ENCODE data around the gene OSBPL1A. TPM values are rescaled to one million over a fixed set of nuclear protein-coding genes. Genes with fewer than 3 reads are reported as not detected.

Gene OSBPL1A
- total and polyA plus RNA-seq, 2 of the 8 experiments (the other 6 are each of a cell fraction or from before 2014, with no cell fraction given) = 53.2 to 74.9 TPM

DNA sequence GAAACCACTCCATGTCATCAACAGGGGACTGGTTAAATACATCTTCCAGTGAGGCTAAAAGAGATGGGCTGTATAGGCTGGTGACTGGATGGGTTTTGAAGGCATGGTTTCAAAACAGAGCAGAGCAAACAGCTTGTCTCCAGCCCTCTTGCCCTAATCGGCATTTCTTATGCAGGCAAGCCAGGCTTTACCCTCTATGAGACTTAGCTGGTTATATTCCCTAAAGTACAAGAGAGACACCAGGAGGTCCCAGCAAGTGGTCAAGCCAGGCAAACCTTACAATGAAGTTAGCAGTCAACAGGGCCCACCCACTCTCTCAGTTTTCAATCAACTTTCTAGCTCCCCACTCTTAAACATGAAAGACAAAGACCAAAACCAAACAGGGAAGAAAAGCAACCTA, 19.0 kb downstream of the OSBPL1A start:
- H2BK5ac ChIP-seq (ENCODE audit: low read depth, low read length) = no peak overlapping the region
- 10% methylated on average over 1 of the region's 1 CpG; no CpG with 5 or more reads in 1 of the 2 experiments for WGBS, 2 experiments (ENCODE audit: extremely low coverage in 1 of 2, insufficient coverage in 1 of 2, insufficient read length in 1 of 2, insufficient replicate concordance in 2 of 2, low coverage in 1 of 2, low lambda C conversion rate in 2 of 2, missing lambda C conversion rate in 1 of 2)
- peak overlapping the region in 1 of 2 experiments; percentile 47; a peak in 2 of 4 replicates for H3K4me2 ChIP-seq (ENCODE audit: insufficient read depth in 1 of 2, low read depth in 2 of 2, low read length in 2 of 2)
- H2AK5ac ChIP-seq (ENCODE audit: low read depth, low read length) = no peak overlapping the region
- ChIA-PET POLR2A (ENCODE audit: partially characterized antibody) (interaction anchor here (0.9 to 3.5 kb wide), 2 partner anchors 19 to 22 kb away, joined by 3 to 20 read pairs; partner anchors contain the start of gene OSBPL1A), CTCF (ENCODE audit: partially characterized antibody) (interaction anchor here (2.1 to 2.7 kb wide), 2 partner anchors 19 to 34 kb away, joined by 6 to 8 read pairs; no protein-coding TSS in a partner anchor)
- no peaks in the 10 kb centered on the region for H3K79me1 ChIP-seq (ENCODE audit: low read depth, low read length)
- no peak overlapping the region for H3K4ac ChIP-seq (replicated peaks; ENCODE audit: insufficient read length, low read depth, low read length)
- H2BK20ac ChIP-seq (ENCODE audit: low read length) = no peak overlapping the region
- H3K27ac ChIP-seq (ENCODE audit: low read depth, low read length) = no peak overlapping the region
- H3K56ac ChIP-seq (replicated peaks; ENCODE audit: insufficient read length, low read depth, low read length) = no peak overlapping the region
- H2BK120ac ChIP-seq (replicated peaks; ENCODE audit: low read depth, low read length) = no peak overlapping the region
- no peaks in the 10 kb centered on the region for H3K9me3 ChIP-seq (ENCODE audit: insufficient read depth in 2 of 2, low read depth in 1 of 2, low read length in 1 of 2)
- FAIRE-seq = peak; percentile 99
- H3K23ac ChIP-seq (ENCODE audit: insufficient read length) = no peak overlapping the region
- peaks cover 4 to 13% (median 12%) of the 10 kb centered on the region in 4 experiments for H3K4me1 ChIP-seq (replicated peaks in 1 of 4; ENCODE audit: control insufficient read depth in 3 of 4, insufficient read depth in 4 of 4, low read length in 3 of 4)
- no peak overlapping the region for H2BK15ac ChIP-seq (ENCODE audit: low read length)
- H2AFZ ChIP-seq (ENCODE audit: low read length) = no peak overlapping the region
- H2BK12ac ChIP-seq (ENCODE audit: low read depth, low read length) = no peak overlapping the region
- H4K20me1 ChIP-seq (replicated peaks in 1 of 2; ENCODE audit: control insufficient read depth in 1 of 2, insufficient read depth in 2 of 2, low read length in 2 of 2) = no peaks in the 10 kb centered on the region
- no peak overlapping the region for H3K9ac ChIP-seq (replicated peaks in 1 of 4; ENCODE audit: extremely low read depth in 1 of 4, low read depth in 3 of 4, low read length in 3 of 4)
- peak overlapping the region in 1 of 4 experiments; percentile 36; a peak in 1 of 8 replicates for H3K4me3 ChIP-seq (ENCODE audit: extremely low read depth in 1 of 4, insufficient read depth in 2 of 4, low read depth in 3 of 4, low read length in 4 of 4)
- H3K79me2 ChIP-seq (ENCODE audit: control insufficient read depth in 1 of 2, insufficient read depth in 2 of 2, low read length in 2 of 2) = peaks cover 0 to 37% of the 10 kb centered on the region in 2 experiments; a peak in 2 of 4 replicates
- H3K36me3 ChIP-seq (ENCODE audit: control insufficient read depth in 2 of 4, insufficient read depth in 4 of 4, low read length in 3 of 4) = peaks cover 0 to 23% (median 10%) of the 10 kb centered on the region in 4 experiments; a peak in 4 of 8 replicates
- no peak overlapping the region for H4K5ac ChIP-seq (ENCODE audit: insufficient read length, low read depth, low read length)
- H4K91ac ChIP-seq (replicated peaks; ENCODE audit: insufficient read length, low read length) = no peak overlapping the region
- no peak overlapping the region for H4K8ac ChIP-seq (ENCODE audit: extremely low read depth, insufficient read depth, low read length)
- no peaks in the 10 kb centered on the region for H3K27me3 ChIP-seq (replicated peaks in 1 of 4; ENCODE audit: control insufficient read depth in 3 of 4, extremely low read depth in 1 of 4, insufficient read depth in 3 of 4, low read length in 3 of 4)
- H3K14ac ChIP-seq (ENCODE audit: insufficient read length) = no peak overlapping the region
- peak in 1 of 2 experiments; percentile 56 for DNase-seq (ENCODE audit: low read depth in 1 of 2, low spot score in 2 of 2)
- H3K23me2 ChIP-seq (ENCODE audit: low read depth, low read length) = 0 out of 2 replicates have a peak, but pooled peaks cover 1% of the 10 kb centered on the region
- H3K18ac ChIP-seq (ENCODE audit: extremely low read depth, low read length) = no peak overlapping the region
- TF ChIP-seq CBX5 (IDR thresholded peaks at IDR 0.05; ENCODE audit: low read depth, low read length) (no peak), HDAC2 (IDR thresholded peaks at IDR 0.05; ENCODE audit: borderline replicate concordance in 1 of 2, low read depth in 2 of 2, low read length in 2 of 2) (peak in 1 of 2 experiments; percentile 91; a peak in 1 of 4 replicates), CHD2 (IDR thresholded peaks at IDR 0.05; ENCODE audit: low read length) (no peak), RNF2 (IDR thresholded peaks at IDR 0.05; ENCODE audit: borderline replicate concordance, low read depth, low read length, missing control alignments, poor library complexity, severe bottlenecking) (no peak), MAFK (IDR thresholded peaks at IDR 0.05; ENCODE audit: low read depth, low read length) (no peak), JUND (IDR thresholded peaks at IDR 0.05; ENCODE audit: low read length) (no peak), JUN (IDR thresholded peaks at IDR 0.05; ENCODE audit: low read depth, low read length) (no peak)
- TF ChIP-seq, protein P1, sequence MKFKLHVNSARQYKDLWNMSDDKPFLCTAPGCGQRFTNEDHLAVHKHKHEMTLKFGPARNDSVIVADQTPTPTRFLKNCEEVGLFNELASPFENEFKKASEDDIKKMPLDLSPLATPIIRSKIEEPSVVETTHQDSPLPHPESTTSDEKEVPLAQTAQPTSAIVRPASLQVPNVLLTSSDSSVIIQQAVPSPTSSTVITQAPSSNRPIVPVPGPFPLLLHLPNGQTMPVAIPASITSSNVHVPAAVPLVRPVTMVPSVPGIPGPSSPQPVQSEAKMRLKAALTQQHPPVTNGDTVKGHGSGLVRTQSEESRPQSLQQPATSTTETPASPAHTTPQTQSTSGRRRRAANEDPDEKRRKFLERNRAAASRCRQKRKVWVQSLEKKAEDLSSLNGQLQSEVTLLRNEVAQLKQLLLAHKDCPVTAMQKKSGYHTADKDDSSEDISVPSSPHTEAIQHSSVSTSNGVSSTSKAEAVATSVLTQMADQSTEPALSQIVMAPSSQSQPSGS (IDR thresholded peaks at IDR 0.05; ENCODE audit: low read length) = peak; percentile 58; the same call in 1 of the 2 replicates
